ENCODE measurements around the gene SERP1.

DNA sequence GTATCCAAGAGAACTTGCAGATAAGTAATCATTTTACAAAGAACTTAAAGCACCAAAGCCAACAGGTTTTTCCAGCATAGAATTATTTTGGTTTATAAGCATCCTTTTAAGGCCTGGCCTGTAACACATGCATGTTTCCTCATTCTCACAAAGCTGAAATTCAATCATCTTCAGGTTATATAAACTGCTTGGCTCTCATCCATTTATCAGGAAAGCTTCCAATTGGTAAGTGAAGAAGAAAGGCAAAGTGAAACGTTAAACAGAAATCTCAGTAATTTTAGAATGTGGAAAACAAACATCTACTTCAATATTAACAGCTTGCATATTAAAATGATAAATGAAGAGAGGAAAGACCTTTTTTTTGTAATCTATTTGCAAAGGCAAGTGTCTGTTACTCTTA, 1.6 kb downstream of the SERP1 start:
- no peak for TF ChIP-seq CTCF (conservative IDR thresholded peaks at IDR 0.05; ENCODE audit: low read depth, low read length)
- no peak for TF ChIP-seq EZH2 (IDR thresholded peaks at IDR 0.05; ENCODE audit: borderline replicate concordance, low read depth, low read length, poor library complexity, severe bottlenecking)
